HepG2 (cell line): ENCODE results near the gene CC2D1A. TPM values are rescaled to one million over a fixed set of nuclear protein-coding genes. Genes with fewer than 3 reads are reported as not detected.

Experiments used
- EP300 ChIP-seq, 3 experiments: sonication (generic) in 1 of 3; formaldehyde crosslinking in 1 of 3; IDR thresholded peaks; 2 replicates each; pipeline versions ENCODE4 v1.5.1 to v1.6.1; 2011 to 2020; ENCODE audit warnings: low read depth in 2 of 3, low read length in 2 of 3, borderline replicate concordance in 1 of 3, improper control_type of control experiment in 1 of 3, mild to moderate bottlenecking in 1 of 3, missing genetic modification reagents in 1 of 3, moderate library complexity in 1 of 3
- HCFC1 ChIP-seq: fragments of 150-350 bp; IDR thresholded peaks from 2 replicates; pipeline ENCODE4 v1.6.1; 2014; ENCODE audit warnings: low read depth, low read length
- HOXA3 ChIP-seq: sonication (generic); formaldehyde crosslinking; IDR thresholded peaks from 2 replicates; pipeline ENCODE4 v1.5.0; 2020; ENCODE audit warnings: missing genetic modification reagents
- MAZ ChIP-seq, 2 experiments: sonication (generic) in 1 of 2; formaldehyde crosslinking in 1 of 2; IDR thresholded peaks; 2 replicates each; pipeline versions ENCODE4 v1.5.0 to v1.6.1; 2012 to 2020; ENCODE audit warnings: low read depth in 2 of 2, mild to moderate bottlenecking in 2 of 2, borderline replicate concordance in 1 of 2, improper control_type of control experiment in 1 of 2, low read length in 1 of 2, missing genetic modification reagents in 1 of 2, moderate library complexity in 1 of 2
- MBNL3 ChIP-seq: fragments of 250-450 bp; sonication (Bioruptor Pico); conservative IDR thresholded peaks from 2 replicates; pipeline ENCODE4 v1.8.0; 2022; ENCODE audit warnings: mild to moderate bottlenecking, inconsistent platforms
- MED13 ChIP-seq: sonication (generic); formaldehyde crosslinking; IDR thresholded peaks from 2 replicates; pipeline ENCODE4 v1.5.0; 2020; ENCODE audit warnings: missing genetic modification reagents
- RFX3 ChIP-seq: IDR thresholded peaks from 2 replicates; pipeline ENCODE4 v1.6.1; 2016; ENCODE audit warnings: missing biosample characterization, missing genetic modification reagents
- RFXANK ChIP-seq: IDR thresholded peaks from 2 replicates; pipeline ENCODE4 v1.6.1; 2016
- SATB2 ChIP-seq: sonication (generic); formaldehyde crosslinking; IDR thresholded peaks from 2 replicates; pipeline ENCODE4 v1.5.0; 2020; ENCODE audit warnings: missing genetic modification reagents
- TGIF2 ChIP-seq: IDR thresholded peaks from 2 replicates; pipeline ENCODE4 v1.6.1; 2016; ENCODE audit warnings: control low read depth, missing compliant biosample characterization
- U2AF2 ChIP-seq: fragments of 200-400 bp; formaldehyde crosslinking; IDR thresholded peaks from 2 replicates; pipeline ENCODE4 v1.6.1; 2017; ENCODE audit warnings: low read depth, mild to moderate bottlenecking, low read length
- YEATS4 ChIP-seq: sonication (generic); formaldehyde crosslinking; IDR thresholded peaks from 2 replicates; pipeline ENCODE4 v1.4.0; 2020; ENCODE audit warnings: missing genetic modification reagents, borderline replicate concordance
- ZNF746 ChIP-seq: sonication (generic); formaldehyde crosslinking; IDR thresholded peaks from 2 replicates; pipeline ENCODE4 v1.8.0; 2022; ENCODE audit warnings: mild to moderate bottlenecking, missing genetic modification reagents
- ZNF839 ChIP-seq: sonication (generic); formaldehyde crosslinking; IDR thresholded peaks from 2 replicates; pipeline ENCODE4 v1.4.0; 2020; ENCODE audit warnings: missing genetic modification reagents, mild to moderate bottlenecking, borderline replicate concordance
- polyA plus RNA-seq, 8 experiments: library from polyadenylated mRNA; depleted of rRNA in 3 of 8; stranded (reverse) in 7 of 8; unstranded in 1 of 8; fragments of >200 nt; fragmentation: Illumina TruSeq in 4 of 8; extraction: Trizol in 4 of 8; gene quantifications; 2 replicates each; pipeline versions ENCODE4 v1.2.1 to v1.2.3, GENCODE V29; 2011 to 2016; ENCODE audit warnings: low read depth in 4 of 8, missing spikeins in 1 of 8, mixed read lengths in 1 of 8; ENCODE audit not compliant: insufficient read depth in 1 of 8
- total RNA-seq, 5 experiments: library from RNA; depleted of rRNA; stranded (reverse); fragments of >200 nt; fragmentation: Illumina TruSeq; extraction: Trizol; gene quantifications; 2 replicates each; pipeline ENCODE4 v1.2.3, GENCODE V29; 2016; ENCODE audit warnings: low read depth in 1 of 5
- TF ChIP-seq, protein P1 (sequence below): sonication (generic); formaldehyde crosslinking; IDR thresholded peaks from 2 replicates; pipeline ENCODE4 v1.9.0; 2021; ENCODE audit warnings: missing genetic modification reagents, mild to moderate bottlenecking, borderline replicate concordance
- TF ChIP-seq, protein P2 (sequence below): IDR thresholded peaks from 2 replicates; pipeline ENCODE4 v1.6.1; 2016; ENCODE audit warnings: mild to moderate bottlenecking, missing biosample characterization, missing genetic modification reagents
- TF ChIP-seq, protein P3 (sequence below): sonication (generic); formaldehyde crosslinking; IDR thresholded peaks from 2 replicates; pipeline ENCODE4 v1.4.0; 2020; ENCODE audit warnings: missing genetic modification reagents, mild to moderate bottlenecking, borderline replicate concordance
- TF ChIP-seq, protein P4 (sequence below): sonication (generic); formaldehyde crosslinking; IDR thresholded peaks from 2 replicates; pipeline ENCODE4 v1.8.0; 2022; ENCODE audit warnings: mild to moderate bottlenecking, missing genetic modification reagents; ENCODE audit not compliant: insufficient replicate concordance

Gene CC2D1A
- total and polyA plus RNA-seq, 2 of the 13 experiments (the other 11 are each of a cell fraction or from before 2014, with no cell fraction given): 9.7 to 11.5 TPM

DNA sequence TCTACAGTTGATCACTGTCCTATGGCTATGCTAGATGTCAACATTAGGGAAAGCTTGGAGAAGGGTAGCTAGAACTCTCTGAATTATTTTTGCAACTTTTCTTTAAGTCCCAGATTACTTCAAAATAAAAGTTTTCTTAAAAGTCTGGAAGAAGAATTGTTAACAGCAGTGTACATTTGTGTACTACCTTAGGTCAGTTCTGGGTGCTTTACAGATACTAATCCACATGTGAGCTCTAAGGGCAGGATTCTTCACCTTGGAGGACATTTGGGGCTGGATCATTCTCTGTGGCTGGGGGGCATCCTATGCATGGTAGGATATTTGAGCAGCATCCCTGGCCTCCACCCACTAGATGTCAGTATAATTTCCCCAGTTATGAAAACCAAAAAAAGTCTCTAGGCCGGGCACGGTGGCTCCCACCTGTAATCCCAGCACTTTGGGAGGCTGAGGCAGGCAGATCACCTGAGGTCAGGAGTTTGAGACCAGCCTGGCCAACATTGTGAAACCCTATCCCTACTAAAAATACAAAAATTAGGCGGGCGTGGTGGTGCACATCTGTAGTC lies 2.9 kb upstream of the CC2D1A start (continued):
- TF ChIP-seq, protein P1, sequence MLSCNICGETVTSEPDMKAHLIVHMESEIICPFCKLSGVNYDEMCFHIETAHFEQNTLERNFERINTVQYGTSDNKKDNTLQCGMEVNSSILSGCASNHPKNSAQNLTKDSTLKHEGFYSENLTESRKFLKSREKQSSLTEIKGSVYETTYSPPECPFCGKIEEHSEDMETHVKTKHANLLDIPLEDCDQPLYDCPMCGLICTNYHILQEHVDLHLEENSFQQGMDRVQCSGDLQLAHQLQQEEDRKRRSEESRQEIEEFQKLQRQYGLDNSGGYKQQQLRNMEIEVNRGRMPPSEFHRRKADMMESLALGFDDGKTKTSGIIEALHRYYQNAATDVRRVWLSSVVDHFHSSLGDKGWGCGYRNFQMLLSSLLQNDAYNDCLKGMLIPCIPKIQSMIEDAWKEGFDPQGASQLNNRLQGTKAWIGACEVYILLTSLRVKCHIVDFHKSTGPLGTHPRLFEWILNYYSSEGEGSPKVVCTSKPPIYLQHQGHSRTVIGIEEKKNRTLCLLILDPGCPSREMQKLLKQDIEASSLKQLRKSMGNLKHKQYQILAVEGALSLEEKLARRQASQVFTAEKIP (CRISPR knock-in tag): no peak
- TF ChIP-seq, protein P2, sequence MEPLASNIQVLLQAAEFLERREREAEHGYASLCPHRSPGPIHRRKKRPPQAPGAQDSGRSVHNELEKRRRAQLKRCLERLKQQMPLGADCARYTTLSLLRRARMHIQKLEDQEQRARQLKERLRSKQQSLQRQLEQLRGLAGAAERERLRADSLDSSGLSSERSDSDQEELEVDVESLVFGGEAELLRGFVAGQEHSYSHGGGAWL: no peak
- TF ChIP-seq TGIF2 (CRISPR knock-in tag) (no peak), SATB2 (no peak), MED13 (no peak), MBNL3 (no peak), U2AF2 (no peak), RFX3 (CRISPR knock-in tag) (no peak), HCFC1 (no peak), RFXANK (CRISPR knock-in tag) (no peak), ZNF746 (CRISPR knock-in tag) (no peak), EP300 (IDR thresholded peaks at IDR 0.05; ENCODE audit: low read depth in 2 of 2, low read length in 2 of 2) (no peak), EP300 (CRISPR knock-in tag; IDR thresholded peaks at IDR 0.05; ENCODE audit: borderline replicate concordance) (no peak), MAZ (IDR thresholded peaks at IDR 0.05; ENCODE audit: borderline replicate concordance, low read depth, low read length) (no peak), MAZ (CRISPR knock-in tag; IDR thresholded peaks at IDR 0.05; ENCODE audit: low read depth) (no peak), ZNF839 (no peak), HOXA3 (CRISPR knock-in tag) (no peak), YEATS4 (CRISPR knock-in tag) (no peak)
- TF ChIP-seq, protein P3, sequence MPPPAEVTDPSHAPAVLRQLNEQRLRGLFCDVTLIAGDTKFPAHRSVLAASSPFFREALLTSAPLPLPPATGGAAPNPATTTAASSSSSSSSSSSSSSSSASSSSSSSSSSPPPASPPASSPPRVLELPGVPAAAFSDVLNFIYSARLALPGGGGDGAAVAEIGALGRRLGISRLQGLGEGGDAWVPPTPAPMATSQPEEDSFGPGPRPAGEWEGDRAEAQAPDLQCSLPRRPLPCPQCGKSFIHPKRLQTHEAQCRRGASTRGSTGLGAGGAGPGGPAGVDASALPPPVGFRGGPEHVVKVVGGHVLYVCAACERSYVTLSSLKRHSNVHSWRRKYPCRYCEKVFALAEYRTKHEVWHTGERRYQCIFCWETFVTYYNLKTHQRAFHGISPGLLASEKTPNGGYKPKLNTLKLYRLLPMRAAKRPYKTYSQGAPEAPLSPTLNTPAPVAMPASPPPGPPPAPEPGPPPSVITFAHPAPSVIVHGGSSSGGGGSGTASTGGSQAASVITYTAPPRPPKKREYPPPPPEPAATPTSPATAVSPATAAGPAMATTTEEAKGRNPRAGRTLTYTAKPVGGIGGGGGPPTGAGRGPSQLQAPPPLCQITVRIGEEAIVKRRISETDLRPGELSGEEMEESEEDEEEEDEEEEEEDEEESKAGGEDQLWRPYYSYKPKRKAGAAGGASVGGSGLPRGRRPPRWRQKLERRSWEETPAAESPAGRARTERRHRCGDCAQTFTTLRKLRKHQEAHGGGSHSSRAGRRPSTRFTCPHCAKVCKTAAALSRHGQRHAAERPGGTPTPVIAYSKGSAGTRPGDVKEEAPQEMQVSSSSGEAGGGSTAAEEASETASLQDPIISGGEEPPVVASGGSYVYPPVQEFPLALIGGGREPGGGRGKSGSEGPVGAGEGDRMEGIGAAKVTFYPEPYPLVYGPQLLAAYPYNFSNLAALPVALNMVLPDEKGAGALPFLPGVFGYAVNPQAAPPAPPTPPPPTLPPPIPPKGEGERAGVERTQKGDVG (CRISPR knock-in tag): no peak
- TF ChIP-seq, protein P4, sequence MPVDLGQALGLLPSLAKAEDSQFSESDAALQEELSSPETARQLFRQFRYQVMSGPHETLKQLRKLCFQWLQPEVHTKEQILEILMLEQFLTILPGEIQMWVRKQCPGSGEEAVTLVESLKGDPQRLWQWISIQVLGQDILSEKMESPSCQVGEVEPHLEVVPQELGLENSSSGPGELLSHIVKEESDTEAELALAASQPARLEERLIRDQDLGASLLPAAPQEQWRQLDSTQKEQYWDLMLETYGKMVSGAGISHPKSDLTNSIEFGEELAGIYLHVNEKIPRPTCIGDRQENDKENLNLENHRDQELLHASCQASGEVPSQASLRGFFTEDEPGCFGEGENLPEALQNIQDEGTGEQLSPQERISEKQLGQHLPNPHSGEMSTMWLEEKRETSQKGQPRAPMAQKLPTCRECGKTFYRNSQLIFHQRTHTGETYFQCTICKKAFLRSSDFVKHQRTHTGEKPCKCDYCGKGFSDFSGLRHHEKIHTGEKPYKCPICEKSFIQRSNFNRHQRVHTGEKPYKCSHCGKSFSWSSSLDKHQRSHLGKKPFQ (CRISPR knock-in tag): no peak
